GM12864 (cell line): ENCODE results near the gene ANKH.

Source experiments
- DNase-seq: peaks from one replicate; pipeline ENCODE4 v3.0.0-alpha.2; 2011; ENCODE audit warnings: low read depth
- H3K4me3 ChIP-seq: 2 replicates; pipeline ENCODE4 v1.5.1; 2011; ENCODE audit warnings: mild to moderate bottlenecking, low read depth, low read length, control low read depth
- CTCF ChIP-seq: IDR thresholded peaks from 2 replicates; pipeline ENCODE4 v1.5.1; 2011; ENCODE audit warnings: low read depth, mild to moderate bottlenecking, moderate library complexity, low read length, control low read depth, inconsistent platforms; ENCODE audit errors: missing control alignments

Gene ANKH

GRCh38 chr5:14672484-14673394, 198.8 kb downstream of the ANKH start:
- TF ChIP-seq CTCF: no peak

GRCh38 chr5:14672082-14672481, 199.5 kb downstream of the ANKH start:
- DNase-seq: no peak
- no peak for TF ChIP-seq CTCF
- H3K4me3 ChIP-seq: peak overlapping the region; percentile 0; the same call in 1 of the 2 replicates

More at GRCh38 chr5:14672484-14673394, 198.8 kb downstream of the ANKH start:
- no peak for DNase-seq
- peak overlapping the region; percentile 0; the same call in 1 of the 2 replicates for H3K4me3 ChIP-seq

- TF ChIP-seq CTCF: no peak
- H3K4me3 ChIP-seq: peak overlapping the region; percentile 37; the same call in 1 of the 2 replicates
- DNase-seq: no peak
Observed at GRCh38 chr5:14671414-14671813, 200.2 kb downstream of the ANKH start.

- no peak overlapping the region; the same call in 1 of the 2 replicates for H3K4me3 ChIP-seq
- no peak for TF ChIP-seq CTCF
- DNase-seq: no peak
Observed at GRCh38 chr5:14669975-14670374, 201.6 kb downstream of the ANKH start.

GRCh38 chr5:14669415-14669814, 202.2 kb downstream of the ANKH start:
- DNase-seq: no peak
- no peak for TF ChIP-seq CTCF
- H3K4me3 ChIP-seq: peak overlapping the region; percentile 77

- H3K4me3 ChIP-seq: peak overlapping the region; percentile 77
- TF ChIP-seq CTCF: no peak
- no peak for DNase-seq
Observed at GRCh38 chr5:14668181-14668591, 203.4 kb downstream of the ANKH start.
